PFSK-1 (cell line): ENCODE data around the gene RAB26.

Experiments used
- SIN3A ChIP-seq: IDR thresholded peaks from 2 replicates; pipeline ENCODE4 v1.6.1; 2012; ENCODE audit warnings: mild to moderate bottlenecking, low read length, moderate library complexity, borderline replicate concordance; ENCODE audit not compliant: insufficient read depth
- TAF1 ChIP-seq: IDR thresholded peaks from 2 replicates; pipeline ENCODE4 v1.6.1; 2012; ENCODE audit warnings: low read length, control low read depth, borderline replicate concordance; ENCODE audit not compliant: insufficient read depth
- TF ChIP-seq, protein P1 (sequence below), 2 experiments: IDR thresholded peaks; 2 replicates each; pipeline versions ENCODE4 v1.6.1 to v1.8.0; 2011 to 2012; ENCODE audit warnings: low read depth in 2 of 2, low read length in 2 of 2, control low read depth in 1 of 2, inconsistent platforms in 1 of 2, mild to moderate bottlenecking in 1 of 2, moderate library complexity in 1 of 2; ENCODE audit not compliant: insufficient read depth in 1 of 2

GRCh38 chr16:2180962-2181923, 32.8 kb downstream of the RAB26 start:
- TF ChIP-seq, protein P1, sequence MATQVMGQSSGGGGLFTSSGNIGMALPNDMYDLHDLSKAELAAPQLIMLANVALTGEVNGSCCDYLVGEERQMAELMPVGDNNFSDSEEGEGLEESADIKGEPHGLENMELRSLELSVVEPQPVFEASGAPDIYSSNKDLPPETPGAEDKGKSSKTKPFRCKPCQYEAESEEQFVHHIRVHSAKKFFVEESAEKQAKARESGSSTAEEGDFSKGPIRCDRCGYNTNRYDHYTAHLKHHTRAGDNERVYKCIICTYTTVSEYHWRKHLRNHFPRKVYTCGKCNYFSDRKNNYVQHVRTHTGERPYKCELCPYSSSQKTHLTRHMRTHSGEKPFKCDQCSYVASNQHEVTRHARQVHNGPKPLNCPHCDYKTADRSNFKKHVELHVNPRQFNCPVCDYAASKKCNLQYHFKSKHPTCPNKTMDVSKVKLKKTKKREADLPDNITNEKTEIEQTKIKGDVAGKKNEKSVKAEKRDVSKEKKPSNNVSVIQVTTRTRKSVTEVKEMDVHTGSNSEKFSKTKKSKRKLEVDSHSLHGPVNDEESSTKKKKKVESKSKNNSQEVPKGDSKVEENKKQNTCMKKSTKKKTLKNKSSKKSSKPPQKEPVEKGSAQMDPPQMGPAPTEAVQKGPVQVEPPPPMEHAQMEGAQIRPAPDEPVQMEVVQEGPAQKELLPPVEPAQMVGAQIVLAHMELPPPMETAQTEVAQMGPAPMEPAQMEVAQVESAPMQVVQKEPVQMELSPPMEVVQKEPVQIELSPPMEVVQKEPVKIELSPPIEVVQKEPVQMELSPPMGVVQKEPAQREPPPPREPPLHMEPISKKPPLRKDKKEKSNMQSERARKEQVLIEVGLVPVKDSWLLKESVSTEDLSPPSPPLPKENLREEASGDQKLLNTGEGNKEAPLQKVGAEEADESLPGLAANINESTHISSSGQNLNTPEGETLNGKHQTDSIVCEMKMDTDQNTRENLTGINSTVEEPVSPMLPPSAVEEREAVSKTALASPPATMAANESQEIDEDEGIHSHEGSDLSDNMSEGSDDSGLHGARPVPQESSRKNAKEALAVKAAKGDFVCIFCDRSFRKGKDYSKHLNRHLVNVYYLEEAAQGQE (IDR thresholded peaks at IDR 0.05; ENCODE audit: insufficient read depth in 1 of 2, low read depth in 2 of 2, low read length in 2 of 2), result no peak
- TF ChIP-seq SIN3A (no peak), TAF1 (no peak)
